H1 (cell line): ENCODE data around the gene MS4A3.

ENCODE experiments used
- EP300 ChIP-seq, 2 experiments: IDR thresholded peaks; 1 replicate in 1 of 2; 2 replicates in 1 of 2; pipeline ENCODE4 v1.6.1; 2011 to 2012; ENCODE audit warnings: low read depth in 2 of 2, low read length in 2 of 2, mild to moderate bottlenecking in 2 of 2, borderline replicate concordance in 1 of 2, inconsistent platforms in 1 of 2, moderate library complexity in 1 of 2
- POLR2A ChIP-seq, 2 experiments: IDR thresholded peaks; 1 replicate in 1 of 2; 2 replicates in 1 of 2; pipeline ENCODE4 v1.6.1; 2011; ENCODE audit warnings: low read depth in 2 of 2, low read length in 2 of 2, mild to moderate bottlenecking in 2 of 2; ENCODE audit errors: control extremely low read depth in 1 of 2
- TF ChIP-seq, protein P1 (sequence below), 3 experiments: IDR thresholded peaks; 1 replicate in 2 of 3; 2 replicates in 1 of 3; pipeline versions ENCODE4 v1.5.1 to v1.6.1; 2011; ENCODE audit warnings: low read length in 3 of 3, mild to moderate bottlenecking in 3 of 3, inconsistent platforms in 2 of 3, low read depth in 1 of 3, moderate library complexity in 1 of 3; ENCODE audit not compliant: insufficient read depth in 1 of 3; ENCODE audit errors: control extremely low read depth in 1 of 3
- TF ChIP-seq, protein P2 (sequence below): IDR thresholded peaks from 2 replicates; pipeline ENCODE4 v1.6.1; 2012; ENCODE audit warnings: inconsistent platforms

DNA sequence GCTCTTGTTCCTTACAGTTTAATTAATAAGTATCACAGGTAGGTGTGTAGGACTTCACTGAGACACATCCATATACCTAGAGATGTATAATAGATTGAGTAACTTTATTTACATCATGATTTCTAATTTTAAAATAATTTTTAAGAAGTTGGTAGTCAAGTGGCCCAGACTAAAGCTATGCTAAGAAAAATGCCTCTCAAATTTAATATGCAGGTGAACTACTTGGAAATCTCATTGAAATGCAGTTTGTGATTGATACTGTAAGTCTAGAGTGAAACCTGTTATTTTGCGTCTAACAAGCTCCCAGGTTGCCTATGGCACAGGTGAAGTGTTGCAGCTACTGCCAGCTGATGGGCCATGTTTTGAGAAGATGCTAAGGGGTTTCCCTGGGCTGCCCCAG, 39.6 kb upstream of the MS4A3 start, which contains the start of gene OOSP4B:
- TF ChIP-seq EP300 (IDR thresholded peaks at IDR 0.05; ENCODE audit: borderline replicate concordance in 1 of 2, low read depth in 2 of 2, low read length in 2 of 2) (no peak), POLR2A (IDR thresholded peaks at IDR 0.05; ENCODE audit: control extremely low read depth in 1 of 2, low read depth in 2 of 2, low read length in 2 of 2) (no peak)
- TF ChIP-seq, protein P1, sequence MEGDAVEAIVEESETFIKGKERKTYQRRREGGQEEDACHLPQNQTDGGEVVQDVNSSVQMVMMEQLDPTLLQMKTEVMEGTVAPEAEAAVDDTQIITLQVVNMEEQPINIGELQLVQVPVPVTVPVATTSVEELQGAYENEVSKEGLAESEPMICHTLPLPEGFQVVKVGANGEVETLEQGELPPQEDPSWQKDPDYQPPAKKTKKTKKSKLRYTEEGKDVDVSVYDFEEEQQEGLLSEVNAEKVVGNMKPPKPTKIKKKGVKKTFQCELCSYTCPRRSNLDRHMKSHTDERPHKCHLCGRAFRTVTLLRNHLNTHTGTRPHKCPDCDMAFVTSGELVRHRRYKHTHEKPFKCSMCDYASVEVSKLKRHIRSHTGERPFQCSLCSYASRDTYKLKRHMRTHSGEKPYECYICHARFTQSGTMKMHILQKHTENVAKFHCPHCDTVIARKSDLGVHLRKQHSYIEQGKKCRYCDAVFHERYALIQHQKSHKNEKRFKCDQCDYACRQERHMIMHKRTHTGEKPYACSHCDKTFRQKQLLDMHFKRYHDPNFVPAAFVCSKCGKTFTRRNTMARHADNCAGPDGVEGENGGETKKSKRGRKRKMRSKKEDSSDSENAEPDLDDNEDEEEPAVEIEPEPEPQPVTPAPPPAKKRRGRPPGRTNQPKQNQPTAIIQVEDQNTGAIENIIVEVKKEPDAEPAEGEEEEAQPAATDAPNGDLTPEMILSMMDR (IDR thresholded peaks at IDR 0.05; ENCODE audit: control extremely low read depth in 1 of 3, insufficient read depth in 1 of 3, low read depth in 1 of 3, low read length in 3 of 3): no peak
- TF ChIP-seq, protein P2, sequence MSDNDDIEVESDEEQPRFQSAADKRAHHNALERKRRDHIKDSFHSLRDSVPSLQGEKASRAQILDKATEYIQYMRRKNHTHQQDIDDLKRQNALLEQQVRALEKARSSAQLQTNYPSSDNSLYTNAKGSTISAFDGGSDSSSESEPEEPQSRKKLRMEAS: no peak
